Heart left ventricle (tissue), 13 donors: Measurements from ENCODE around the gene AFAP1.

ENCODE experiments used
- CTCF ChIP-seq, 12 donors: fragments of 200-600 bp; sonication (generic) in 4 of 12; IDR thresholded peaks; one replicate each; pipeline versions ENCODE4 v1.5.0 to v1.8.0; 2018 to 2022; ENCODE audit warnings: antibody characterized with exemption in 12 of 12, mild to moderate bottlenecking in 5 of 12
- POLR2A ChIP-seq, 2 donors: fragments of 450-650 bp; IDR thresholded peaks; one replicate each; pipeline ENCODE4 v1.6.1; 2017; ENCODE audit warnings: antibody characterized with exemption in 2 of 2, mild to moderate bottlenecking in 2 of 2, moderate library complexity in 2 of 2
- donor health status: ischemic (EF 13 %, LVEDD 7.1; RV severe dilation, severe dysfunction).
- donor health status: DM: no; HTN: yes; CAD: no.
- donor health status: DM: no; HTN: no; CAD: no.
- donor health status: ischemic (EF 25% LVEDD 6.9; RV normal size, moderate dysfunction).
- donor health status: ischemic (EF 25% LVEDD 5.7; RV mildly dilated, moderate dysfunction).
- donor health status: ischemic (EF 35%, LVEDD 5.7; RV mildly dilated, moderate dysfunction).
- donor health status: nonischemic (EF 11% LVEDD 7.7; RV severe dilation, severe dysfunction).
- donor health status: DM: yes; HTN: yes; CAD: no.
- donor health status: PGD.
- donor health status: ischemic (EF 29% LVEDD 5.4; RV normal size, mild dysfunction).
- donor health status: nonischemic (EF 23%, LVEDD 6.1; RV moderate dilation, normal function).

- TF ChIP-seq CTCF (IDR thresholded peaks at IDR 0.05) (no peak), POLR2A (IDR thresholded peaks at IDR 0.05) (no peak)
Measured at GRCh38 chr4:7863911-7864681, 75.6 kb downstream of the AFAP1 start.
